GM21737 (cell line): ENCODE measurements around the gene BANP.
"Not testable (repeated sequence)": the region's sequence is repeated elsewhere in the genome, so short reads cannot be mapped to it uniquely, and the experiment has no call there.

Experiments used
- ATAC-seq: cut with Tn5 transposase; IDR thresholded peaks from one replicate; pipeline ENCODE4 v1.9.1; 2021; ENCODE audit warnings: mild to moderate bottlenecking, moderate library complexity; ENCODE audit not compliant: unreplicated experiment

Gene BANP

DNA sequence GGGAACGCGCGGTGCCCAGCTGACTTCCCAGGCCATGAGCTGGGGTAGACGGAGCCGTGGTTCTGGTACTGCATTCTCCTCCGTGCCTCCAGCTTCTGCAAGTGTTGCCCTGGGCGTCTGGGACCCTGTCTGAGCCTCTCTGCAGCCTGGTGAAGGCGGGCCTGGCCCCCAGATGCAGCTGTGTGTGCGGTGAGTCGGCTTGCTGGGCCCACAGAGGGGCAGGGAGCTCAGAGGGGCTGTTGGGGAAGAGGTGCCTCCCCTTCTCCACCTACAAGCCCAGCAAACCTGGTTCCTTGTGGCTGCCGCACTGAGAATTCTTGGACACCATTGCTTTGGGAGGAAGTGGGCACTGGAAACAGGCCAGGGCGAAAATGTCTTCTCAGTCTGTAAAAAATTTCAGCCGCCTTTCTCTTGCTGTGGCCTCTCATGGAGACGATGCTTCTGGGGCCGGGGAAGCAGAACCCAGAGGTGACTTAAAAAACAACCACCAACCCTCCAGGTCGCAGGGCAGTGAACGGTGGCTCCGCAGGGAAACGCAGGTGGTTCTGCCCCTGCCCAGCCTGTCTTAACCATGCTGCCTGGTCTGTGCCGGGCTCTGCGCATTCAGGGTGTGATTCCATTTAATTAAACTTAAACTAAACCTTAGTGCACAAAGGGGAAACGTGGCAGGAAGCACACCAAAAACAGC, 163.5 kb downstream of the BANP start:
- not testable (repeated sequence) for ATAC-seq

DNA sequence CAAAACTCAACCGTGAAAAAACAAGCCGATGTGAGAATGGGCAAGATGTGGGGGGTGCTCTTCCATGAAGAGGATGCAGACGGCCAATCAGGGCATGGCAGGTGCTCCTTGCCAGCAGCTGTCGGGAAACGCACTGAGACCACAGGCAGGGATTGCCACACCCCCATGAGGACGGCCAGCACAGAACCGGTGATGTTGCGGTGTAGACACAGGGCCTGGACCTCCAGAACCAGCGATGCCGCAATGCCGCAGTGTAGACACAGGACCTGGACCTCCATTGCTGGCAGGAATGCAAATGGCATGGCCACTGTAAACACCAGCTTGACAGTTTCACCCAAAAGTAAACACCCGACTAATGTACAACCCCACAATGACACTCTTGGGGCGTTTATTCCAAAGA, 164.9 kb downstream of the BANP start:
- no peak for ATAC-seq

DNA sequence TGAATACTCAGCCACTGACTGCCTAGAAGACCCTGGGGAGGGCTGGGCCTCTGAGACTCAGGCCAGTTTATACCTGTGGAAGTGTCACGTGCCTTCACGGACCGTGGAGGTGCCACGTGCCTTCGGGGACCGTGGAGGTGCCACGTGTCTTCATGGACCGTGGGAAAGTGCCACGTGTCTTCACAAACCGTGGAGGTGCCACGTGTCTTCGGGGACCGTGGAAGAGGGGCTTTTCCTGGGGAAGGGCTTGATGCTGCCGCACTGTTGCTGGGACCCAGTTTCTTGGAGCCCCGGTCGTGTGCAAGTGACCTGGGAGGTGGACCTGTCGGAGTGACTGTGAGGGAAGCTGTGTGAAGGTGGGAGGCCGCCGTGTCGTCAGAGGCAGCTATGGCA, 166.2 kb downstream of the BANP start:
- ATAC-seq, result no peak

DNA sequence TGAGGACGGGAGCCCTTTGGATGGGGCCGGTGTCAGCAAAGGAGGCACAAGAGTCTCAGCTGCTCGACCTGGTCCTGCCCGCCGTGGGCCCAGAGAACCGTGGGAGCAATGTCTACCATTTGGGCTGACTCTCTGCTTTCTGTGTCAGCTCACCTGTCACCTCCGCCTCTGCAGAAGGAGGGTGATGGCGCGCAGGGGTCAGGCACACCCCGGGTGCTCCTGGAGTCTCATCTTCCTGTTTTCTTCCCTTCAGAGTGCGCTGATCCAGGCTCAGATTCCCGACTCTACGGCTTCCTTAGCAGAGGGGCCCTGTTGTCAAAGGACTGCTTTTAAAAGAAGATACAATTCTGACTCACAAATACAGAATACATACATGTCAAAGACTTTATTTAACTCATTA, 167.1 kb downstream of the BANP start:
- ATAC-seq, result no peak

DNA sequence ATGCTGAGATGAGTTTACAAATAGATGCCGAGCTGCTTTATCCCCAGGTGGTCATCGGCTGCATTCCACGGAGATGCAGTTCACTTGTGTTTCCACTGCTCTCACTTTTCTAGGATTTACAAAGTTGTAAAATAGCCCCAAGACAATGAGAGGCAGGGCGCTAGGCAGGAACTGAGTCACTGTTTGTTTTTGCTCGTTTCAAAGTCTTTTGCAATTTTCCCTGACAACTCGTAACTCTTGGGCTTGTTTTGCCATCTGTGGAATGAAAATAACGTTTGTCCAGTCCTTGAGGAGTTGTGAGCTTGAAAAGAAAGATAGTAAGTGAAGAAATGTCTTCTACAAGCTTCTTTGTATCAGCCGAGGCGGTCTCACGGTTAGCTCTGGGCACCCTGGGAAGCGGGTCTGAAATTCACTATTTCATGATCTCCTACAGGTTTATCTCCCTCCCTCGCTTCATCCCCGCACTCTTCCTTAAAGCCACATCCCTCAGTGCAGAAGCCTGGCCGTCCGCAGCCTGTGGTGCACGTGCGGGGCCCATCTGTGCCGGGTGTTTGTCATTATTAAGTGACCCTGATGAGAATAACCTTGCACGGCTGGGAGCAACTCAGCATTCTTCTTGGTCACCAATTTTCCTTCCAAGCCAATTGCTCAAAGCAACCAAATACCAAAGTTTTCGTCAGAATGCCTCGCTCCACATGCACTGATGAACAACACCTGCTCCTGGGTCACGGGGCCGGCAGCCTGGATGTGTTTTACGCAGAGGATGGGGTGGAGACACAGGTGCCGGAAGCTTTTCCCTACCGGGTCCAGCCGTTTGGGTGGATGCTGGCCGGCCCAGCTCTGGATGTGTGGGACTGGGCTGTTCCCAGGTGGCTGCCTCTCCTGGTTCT, 167.9 kb downstream of the BANP start:
- not testable (repeated sequence) for ATAC-seq

DNA sequence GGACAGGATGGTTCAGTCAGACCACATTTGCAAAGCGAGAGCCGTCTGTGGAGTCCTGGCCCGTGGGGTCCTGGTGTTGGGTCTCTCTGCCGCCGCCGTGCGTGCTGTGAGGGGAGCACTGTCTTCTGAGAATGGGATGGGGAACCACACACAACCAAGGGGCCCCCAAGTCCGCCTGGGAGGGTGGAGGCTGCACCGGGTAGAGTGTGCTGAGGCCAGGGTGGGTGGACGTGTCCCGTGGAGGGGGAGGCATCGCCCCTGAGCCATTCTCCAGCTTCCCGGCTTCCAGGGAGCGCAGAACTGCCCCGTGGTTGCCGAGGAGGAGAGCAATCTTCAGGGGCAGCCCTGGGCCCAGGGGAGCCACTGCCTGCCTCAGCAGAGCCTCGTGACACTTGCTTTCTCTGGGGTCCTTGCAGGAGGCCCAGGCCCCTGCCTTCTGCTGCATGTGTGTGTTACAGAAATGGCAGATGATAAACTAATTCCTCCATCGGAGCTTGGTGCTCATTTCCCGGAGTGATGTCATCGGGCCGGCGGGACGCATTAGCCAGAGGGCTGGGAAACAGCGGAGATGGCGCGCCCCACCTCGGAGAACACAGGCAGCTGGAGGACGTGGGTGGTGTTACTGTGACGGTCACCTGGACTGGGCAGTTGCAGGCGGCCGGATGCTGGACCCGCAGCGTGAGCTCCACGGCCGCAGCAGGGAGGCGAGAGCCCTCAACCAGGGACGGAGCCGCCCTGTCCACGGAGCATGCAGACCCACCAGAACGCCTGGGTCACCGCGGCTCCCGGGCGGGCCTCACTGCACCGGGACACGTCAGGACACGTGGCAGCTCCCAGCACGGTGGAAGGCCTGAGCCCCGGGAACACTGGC, 168.9 kb downstream of the BANP start:
- not testable (repeated sequence) for ATAC-seq

DNA sequence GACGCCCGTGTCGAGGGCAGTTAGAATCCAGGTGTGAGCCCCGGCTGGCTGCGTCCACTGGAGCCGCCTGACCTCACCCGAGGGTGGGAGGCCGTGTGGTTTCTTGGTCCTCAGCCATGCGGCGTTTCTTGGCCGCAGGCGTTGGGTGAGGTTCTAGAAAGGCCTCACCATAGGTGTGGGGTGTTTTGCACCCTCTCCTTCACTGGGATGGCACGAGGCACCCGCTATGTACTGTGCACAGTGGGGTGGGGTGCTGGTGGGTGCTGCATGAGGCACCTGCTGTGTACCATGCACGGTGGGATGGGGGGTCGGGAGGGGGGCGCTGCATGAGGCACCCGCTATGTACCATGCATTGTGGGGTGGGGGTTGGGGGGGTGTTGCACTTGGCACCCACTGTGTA, 169.6 kb downstream of the BANP start:
- no peak for ATAC-seq

DNA sequence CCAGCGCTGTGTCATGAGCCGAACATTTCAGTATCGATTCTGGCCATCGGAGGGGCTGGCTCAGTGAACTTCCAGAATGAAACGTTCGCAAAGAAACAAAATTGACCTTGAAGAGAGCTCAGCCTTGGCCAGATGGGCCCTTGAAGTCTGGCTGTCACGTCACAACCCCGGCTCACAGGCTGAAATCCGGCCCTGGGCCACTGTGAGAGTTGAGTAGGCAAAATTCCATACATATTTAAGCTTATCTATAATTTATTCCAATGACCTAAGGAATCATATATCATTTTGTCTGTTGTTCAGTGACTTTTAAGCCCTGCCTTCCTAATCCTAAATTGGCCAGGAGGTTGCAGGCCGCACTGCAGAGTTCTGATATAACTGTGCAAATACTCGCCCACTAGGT, 170.2 kb downstream of the BANP start:
- ATAC-seq, result not testable (repeated sequence)

DNA sequence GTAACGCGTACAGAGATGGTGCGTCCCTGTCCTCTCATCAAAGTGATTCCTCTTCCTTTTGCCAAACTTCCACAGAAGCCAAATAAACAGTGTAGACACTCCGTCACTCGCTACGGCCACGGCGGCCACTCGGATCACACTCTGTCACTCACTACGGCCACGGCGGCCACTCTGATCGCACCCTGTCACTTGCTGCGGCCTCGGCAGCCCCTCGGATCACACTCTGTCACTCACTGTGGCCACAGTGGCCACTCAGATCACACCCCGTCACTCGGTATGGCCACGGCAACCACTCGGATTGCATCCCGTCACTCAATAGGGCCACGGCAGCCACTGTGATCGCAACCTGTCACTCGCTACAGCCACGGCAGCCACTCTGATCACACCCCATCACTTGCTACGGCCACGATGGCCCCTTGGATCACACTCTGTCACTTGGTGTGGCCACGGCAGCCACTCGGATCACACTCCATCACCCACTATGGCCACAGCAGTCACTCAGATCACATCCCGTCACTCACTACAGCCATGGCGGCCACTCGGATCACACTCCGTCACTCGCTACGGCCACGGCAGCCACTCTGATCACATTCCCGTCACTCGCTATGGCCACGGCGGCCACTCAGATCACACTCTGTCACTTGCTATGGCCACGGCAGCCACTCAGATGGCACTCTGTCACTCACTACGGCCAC, 170.8 kb downstream of the BANP start:
- ATAC-seq, result no peak
